MM.1S (cell line): ENCODE measurements around the gene SMOC2.

ENCODE experiments used
- DNase-seq: peaks from one replicate; pipeline ENCODE4 v3.0.0-alpha.2; 2015
- H2AFZ ChIP-seq: fragments of 300-600 bp; sonication (generic); 2 replicates; pipeline ENCODE4 v1.6.0; 2016; ENCODE audit warnings: antibody characterized with exemption, low read length
- H3F3A ChIP-seq: fragments of 300-600 bp; sonication (generic); 2 replicates; pipeline ENCODE4 v1.6.1; 2016; ENCODE audit warnings: mild to moderate bottlenecking, antibody characterized with exemption, low read length, moderate library complexity, mixed read lengths; ENCODE audit not compliant: insufficient read depth
- H3K27ac ChIP-seq: fragments of 300-600 bp; sonication (generic); 2 replicates; pipeline ENCODE4 v1.5.1; 2016; ENCODE audit warnings: mild to moderate bottlenecking, low read length
- H3K27me3 ChIP-seq: fragments of 300-600 bp; sonication (generic); replicated peaks from 2 replicates; pipeline ENCODE4 v1.6.0; 2016; ENCODE audit warnings: low read length; ENCODE audit not compliant: insufficient read depth
- H3K36me3 ChIP-seq: fragments of 300-600 bp; sonication (generic); replicated peaks from 2 replicates; pipeline ENCODE4 v1.6.1; 2016; ENCODE audit warnings: mild to moderate bottlenecking, low read length, mixed read lengths; ENCODE audit not compliant: insufficient read depth
- H3K4me1 ChIP-seq: fragments of 300-600 bp; sonication (generic); 2 replicates; pipeline ENCODE4 v1.6.1; 2016; ENCODE audit warnings: low read length, mixed read lengths
- H3K4me2 ChIP-seq: fragments of 300-600 bp; sonication (generic); 2 replicates; pipeline ENCODE4 v1.6.0; 2016; ENCODE audit warnings: low read depth, low read length
- H3K4me3 ChIP-seq: fragments of 300-600 bp; sonication (generic); 2 replicates; pipeline ENCODE4 v1.5.1; 2016; ENCODE audit warnings: low read length, mixed read lengths
- H3K79me2 ChIP-seq: fragments of 300-600 bp; sonication (generic); 2 replicates; pipeline ENCODE4 v1.6.1; 2016; ENCODE audit warnings: mixed run types, low read length, mixed read lengths
- H3K9ac ChIP-seq: fragments of 300-600 bp; sonication (generic); 2 replicates; pipeline ENCODE4 v1.6.1; 2016; ENCODE audit warnings: low read length, mixed read lengths
- H3K9me2 ChIP-seq: fragments of 300-600 bp; sonication (generic); replicated peaks from 2 replicates; pipeline ENCODE4 v1.6.1; 2016; ENCODE audit warnings: mild to moderate bottlenecking, low read length, mixed read lengths; ENCODE audit not compliant: insufficient read depth
- H3K9me3 ChIP-seq: fragments of 300-600 bp; sonication (generic); replicated peaks from 2 replicates; pipeline ENCODE4 v1.6.1; 2016; ENCODE audit warnings: mild to moderate bottlenecking, low read length, mixed read lengths; ENCODE audit not compliant: insufficient read depth
- H4K20me1 ChIP-seq: fragments of 300-600 bp; sonication (generic); 2 replicates; pipeline ENCODE4 v1.6.1; 2016; ENCODE audit warnings: mild to moderate bottlenecking, low read length, moderate library complexity, mixed read lengths; ENCODE audit not compliant: insufficient read depth
- CTCF ChIP-seq: fragments of 300-600 bp; sonication (generic); IDR thresholded peaks from 2 replicates; pipeline ENCODE4 v1.5.1; 2016; ENCODE audit warnings: antibody characterized with exemption, low read length, mixed read lengths
- EZH2 ChIP-seq: fragments of 300-600 bp; sonication (generic); optimal IDR thresholded peaks from 2 replicates; pipeline ENCODE3; 2017; ENCODE audit warnings: low read depth, mild to moderate bottlenecking, antibody characterized with exemption, low read length, mixed read lengths
- EZH2phosphoT487 ChIP-seq: fragments of 300-600 bp; sonication (generic); IDR thresholded peaks from 2 replicates; pipeline ENCODE4 v1.6.1; 2018; ENCODE audit warnings: antibody characterized with exemption, low read length

The SMOC2 gene

GRCh38 chr6:168395983-168396382, 45.0 kb upstream of the SMOC2 start:
- Histone ChIP-seq H3K79me2 (no peaks in the 10 kb centered on the region), H4K20me1 (no peaks in the 10 kb centered on the region), H3K4me1 (no peaks in the 10 kb centered on the region), H3K9me3 (no peaks in the 10 kb centered on the region), H3K27ac (no peak overlapping the region), H3F3A (no peaks in the 10 kb centered on the region), H3K36me3 (no peaks in the 10 kb centered on the region), H3K9me2 (no peaks in the 10 kb centered on the region), H3K4me2 (no peak overlapping the region), H2AFZ (no peak overlapping the region), H3K4me3 (no peak overlapping the region), H3K9ac (no peak overlapping the region), H3K27me3 (no peaks in the 10 kb centered on the region)
- no peak for TF ChIP-seq CTCF
- no peak for TF ChIP-seq EZH2phosphoT487
- no peak for TF ChIP-seq EZH2
- DNase-seq = no peak

- Histone ChIP-seq H3K27me3 (no peaks in the 10 kb centered on the region), H3K27ac (no peak overlapping the region), H3K9ac (no peak overlapping the region), H3K4me3 (no peak overlapping the region), H3K9me2 (no peaks in the 10 kb centered on the region), H3F3A (no peaks in the 10 kb centered on the region), H3K4me2 (no peak overlapping the region), H2AFZ (no peak overlapping the region), H3K36me3 (no peaks in the 10 kb centered on the region), H3K9me3 (no peaks in the 10 kb centered on the region), H3K79me2 (no peaks in the 10 kb centered on the region), H3K4me1 (no peaks in the 10 kb centered on the region), H4K20me1 (no peaks in the 10 kb centered on the region)
- DNase-seq = no peak
- no peak for TF ChIP-seq EZH2phosphoT487
- TF ChIP-seq CTCF = no peak
- no peak for TF ChIP-seq EZH2
Observed at GRCh38 chr6:168396561-168396960, 44.4 kb upstream of the SMOC2 start.

- Histone ChIP-seq H3K4me3 (no peak overlapping the region), H3K4me2 (no peak overlapping the region), H3K9me3 (no peaks in the 10 kb centered on the region), H3K36me3 (no peaks in the 10 kb centered on the region), H3K4me1 (no peaks in the 10 kb centered on the region), H2AFZ (no peak overlapping the region), H3K79me2 (no peaks in the 10 kb centered on the region), H3K9me2 (no peaks in the 10 kb centered on the region), H4K20me1 (no peaks in the 10 kb centered on the region), H3K27ac (no peak overlapping the region), H3F3A (no peaks in the 10 kb centered on the region), H3K27me3 (no peaks in the 10 kb centered on the region), H3K9ac (no peak overlapping the region)
- no peak for DNase-seq
- TF ChIP-seq CTCF (no peak), EZH2 (no peak), EZH2phosphoT487 (no peak)
Observed at GRCh38 chr6:168397012-168397411, 44.0 kb upstream of the SMOC2 start.

- Histone ChIP-seq H2AFZ (no peak overlapping the region), H3K9me3 (no peaks in the 10 kb centered on the region), H3K9ac (no peak overlapping the region), H3K4me3 (no peak overlapping the region), H3K36me3 (no peaks in the 10 kb centered on the region), H3K4me1 (no peaks in the 10 kb centered on the region), H3K27ac (no peak overlapping the region), H4K20me1 (no peaks in the 10 kb centered on the region), H3K9me2 (no peaks in the 10 kb centered on the region), H3K27me3 (no peaks in the 10 kb centered on the region), H3K79me2 (no peaks in the 10 kb centered on the region), H3K4me2 (no peak overlapping the region), H3F3A (no peaks in the 10 kb centered on the region)
- no peak for TF ChIP-seq CTCF
- no peak for TF ChIP-seq EZH2phosphoT487
- TF ChIP-seq EZH2 = no peak
- no peak for DNase-seq
Observed at GRCh38 chr6:168400037-168400436, 40.9 kb upstream of the SMOC2 start.
